ENCODE data around the gene SERPINB3. TPM values are rescaled to one million over a fixed set of nuclear protein-coding genes. Genes with fewer than 3 reads are reported as not detected.

The SERPINB3 gene
- polyA plus RNA-seq, 1 donor (not counting 4 experiments of a cell fraction or from before 2014, with no cell fraction given), result 12.7 TPM

DNA sequence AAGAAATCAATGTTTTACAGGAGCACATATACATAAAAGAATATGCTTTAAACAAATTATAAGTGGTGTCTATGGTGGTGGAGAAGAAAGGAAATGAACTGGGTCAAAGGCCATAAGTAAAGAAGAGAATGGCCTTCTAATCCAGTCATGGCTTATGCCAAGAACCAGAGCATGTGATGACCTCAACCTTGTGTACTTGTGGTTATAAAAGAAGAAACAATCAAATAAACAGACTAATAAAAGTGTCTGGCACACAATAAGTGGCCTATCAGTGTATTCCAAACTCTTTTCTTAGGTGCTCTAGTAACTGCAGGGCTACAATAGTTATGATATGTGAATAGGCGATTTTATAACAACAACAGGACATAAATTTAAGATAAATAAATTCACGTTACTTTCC is 43.7 kb upstream of the SERPINB3 start:
- Histone ChIP-seq H3K27ac (ENCODE audit: control insufficient read depth, insufficient read depth, low read length) (no peak overlapping the region), H3K79me2 (ENCODE audit: control insufficient read depth, insufficient read depth, low read length) (no peaks in the 10 kb centered on the region), H3K27me3 (ENCODE audit: control insufficient read depth, extremely low read depth, insufficient read depth, low read length) (no peaks in the 10 kb centered on the region), H3K9me1 (ENCODE audit: control insufficient read depth, extremely low read depth, insufficient read depth, low read length) (no peaks in the 10 kb centered on the region), H3K36me3 (ENCODE audit: control insufficient read depth in 2 of 2, extremely low read depth in 1 of 2, insufficient read depth in 2 of 2, low read length in 2 of 2) (no peaks in the 10 kb centered on the region), H3K4me2 (ENCODE audit: control insufficient read depth, extremely low read depth, insufficient read depth, low read depth, low read length) (no peak overlapping the region), H3K9ac (ENCODE audit: control insufficient read depth, extremely low read depth, insufficient read depth, low read length) (no peak overlapping the region), H3K4me1 (ENCODE audit: control insufficient read depth, extremely low read depth, insufficient read depth, low read length) (no peaks in the 10 kb centered on the region), H3K4me3 (ENCODE audit: control insufficient read depth in 2 of 3, extremely low read depth in 1 of 3, insufficient read depth in 2 of 3, low read depth in 1 of 3, low read length in 3 of 3) (no peak overlapping the region), H2AFZ (ENCODE audit: control insufficient read depth, low read length) (no peak overlapping the region), H4K20me1 (ENCODE audit: control insufficient read depth, extremely low read depth, insufficient read depth, low read length) (no peaks in the 10 kb centered on the region), H3K9me3 (ENCODE audit: control insufficient read depth, low read depth, low read length) (no peaks in the 10 kb centered on the region)
- no peak for FAIRE-seq
- TF ChIP-seq CTCF (optimal IDR thresholded peaks at IDR 0.05 in 1 of 3, IDR thresholded peaks at IDR 0.05 in 1 of 3, conservative IDR thresholded peaks at IDR 0.05 in 1 of 3; ENCODE audit: extremely low read depth in 1 of 3, insufficient read depth in 2 of 3, low read length in 3 of 3), result no peak
- dilution Hi-C loops (cut with MboI; ENCODE audit: extremely low pct_ligation_motif_present, low sequenced_read_pairs), result no loop called here
- DNase-seq (ENCODE audit: low read depth, low spot score), result no peak

- no peaks in the 10 kb centered on the region for H3K36me3 ChIP-seq (ENCODE audit: control insufficient read depth in 2 of 2, extremely low read depth in 1 of 2, insufficient read depth in 2 of 2, low read length in 2 of 2)
- H3K79me2 ChIP-seq (ENCODE audit: control insufficient read depth, insufficient read depth, low read length), result no peaks in the 10 kb centered on the region
- no peaks in the 10 kb centered on the region for H3K9me1 ChIP-seq (ENCODE audit: control insufficient read depth, extremely low read depth, insufficient read depth, low read length)
- H2AFZ ChIP-seq (ENCODE audit: control insufficient read depth, low read length), result no peak within 1 kb of the TSS
- no peak for FAIRE-seq
- H3K4me2 ChIP-seq (ENCODE audit: control insufficient read depth, extremely low read depth, insufficient read depth, low read depth, low read length), result no peak within 1 kb of the TSS
- TF ChIP-seq CTCF (optimal IDR thresholded peaks at IDR 0.05 in 1 of 3, IDR thresholded peaks at IDR 0.05 in 1 of 3, conservative IDR thresholded peaks at IDR 0.05 in 1 of 3; ENCODE audit: extremely low read depth in 1 of 3, insufficient read depth in 2 of 3, low read length in 3 of 3) (no peak), EZH2 (IDR thresholded peaks at IDR 0.05; ENCODE audit: low read length) (no peak)
- dilution Hi-C loops (cut with MboI; ENCODE audit: extremely low pct_ligation_motif_present, low sequenced_read_pairs), result no loop called here
- H3K4me3 ChIP-seq (ENCODE audit: control insufficient read depth in 2 of 3, extremely low read depth in 1 of 3, insufficient read depth in 2 of 3, low read depth in 1 of 3, low read length in 3 of 3), result no peak within 1 kb of the TSS
- no peak within 1 kb of the TSS for H3K27ac ChIP-seq (ENCODE audit: control insufficient read depth, insufficient read depth, low read length)
- H3K9me3 ChIP-seq (ENCODE audit: control insufficient read depth, low read depth, low read length), result no peaks in the 10 kb centered on the region
- no peaks in the 10 kb centered on the region for H3K4me1 ChIP-seq (ENCODE audit: control insufficient read depth, extremely low read depth, insufficient read depth, low read length)
- H3K27me3 ChIP-seq (ENCODE audit: control insufficient read depth, extremely low read depth, insufficient read depth, low read length), result no peaks in the 10 kb centered on the region
- no peaks in the 10 kb centered on the region for H4K20me1 ChIP-seq (ENCODE audit: control insufficient read depth, extremely low read depth, insufficient read depth, low read length)
- no peak within 1 kb of the TSS for H3K9ac ChIP-seq (ENCODE audit: control insufficient read depth, extremely low read depth, insufficient read depth, low read length)
- no peak for DNase-seq (ENCODE audit: low read depth, low spot score)
Observed at GRCh38 chr18:63702660-63703059, 41.0 kb upstream of the SERPINB3 start, which contains the start of gene SERPINB11. Gene SERPINB11 (plus strand): TSS chr18:63702960. CDS start chr18:63710194, 7,234 bp downstream.

All from keratinocyte (primary cell).